GM12878 (cell line): Measurements from ENCODE around the gene MYO7A. TPM values are rescaled to one million over a fixed set of nuclear protein-coding genes. Genes with fewer than 3 reads are reported as not detected.

Experiments used
- ATAC-seq: fragments of 200-7000 bp; cut with Tn5 transposase; 3 replicates; pipeline ENCODE4 v1.9.1; 2020; ENCODE audit warnings: mild to moderate bottlenecking, moderate library complexity
- BruUV-seq: library from RNA; stranded (reverse); fragments of 400-500 nt; replicated peaks from 2 replicates; lab custom pipeline; 2021; lab: Mats Ljungman, UMichigan
- CTCF ChIA-PET: fragments of 300-600 bp; sonication (Branson Sonifier 250); formaldehyde crosslinking; extraction: SDS; loops from one replicate; lab custom pipeline; 2021; ENCODE audit warnings: inconsistent platforms; lab: Yijun Ruan, JAX
- POLR2A ChIA-PET: fragments of 350-600 bp; formaldehyde crosslinking; extraction: SDS; loops from one replicate; lab custom pipeline; 2021; ENCODE audit warnings: inconsistent platforms; lab: Charles Lee
- RAD21 ChIA-PET: fragments of 300-600 bp; sonication (Branson Sonifier 250); formaldehyde crosslinking; loops from one replicate; lab custom pipeline; 2023; ENCODE audit warnings: antibody characterized with exemption; ENCODE audit not compliant: unreplicated experiment; lab: Charles Lee
- SMC1A ChIA-PET: fragments of 300-600 bp; sonication (Branson Sonifier 250); formaldehyde crosslinking; loops from one replicate; lab custom pipeline; 2023; ENCODE audit not compliant: unreplicated experiment, uncharacterized antibody; lab: Charles Lee
- DNase-seq: peaks from one replicate; pipeline ENCODE4 v3.0.0-alpha.2; 2011; ENCODE audit warnings: low read depth, low spot score
- FAIRE-seq: peaks from 3 replicates; lab custom pipeline; 2011; peaks lifted over from hg19 to GRCh38; lab: Jason Lieb, UNC
- H2AFZ ChIP-seq: 2 replicates; pipeline ENCODE4 v1.6.0; 2011; ENCODE audit warnings: low read depth, low read length, control low read depth; ENCODE audit not compliant: control insufficient read depth
- H3K27ac ChIP-seq: 2 replicates; pipeline ENCODE4 v1.5.1; 2011; ENCODE audit warnings: control low read depth; ENCODE audit not compliant: control insufficient read depth, insufficient read depth
- H3K27me3 ChIP-seq, 2 experiments: replicated peaks in 1 of 2; 2 replicates each; pipeline versions ENCODE4 v1.6.0 to v1.6.1; 2011; ENCODE audit warnings: low read length in 1 of 2; ENCODE audit not compliant: control insufficient read depth in 2 of 2, insufficient read depth in 2 of 2
- H3K36me3 ChIP-seq, 2 experiments: 2 replicates each; pipeline ENCODE4 v1.5.1; 2011; ENCODE audit warnings: low read length in 1 of 2; ENCODE audit not compliant: control insufficient read depth in 2 of 2, insufficient read depth in 2 of 2
- H3K4me1 ChIP-seq: 2 replicates; pipeline ENCODE4 v1.6.1; 2011; ENCODE audit warnings: mild to moderate bottlenecking, low read length, moderate library complexity, mixed read lengths; ENCODE audit not compliant: control insufficient read depth, insufficient read depth
- H3K4me2 ChIP-seq: 2 replicates; pipeline ENCODE4 v1.6.0; 2011; ENCODE audit warnings: control low read depth; ENCODE audit not compliant: control insufficient read depth, insufficient read depth
- H3K4me3 ChIP-seq: fragments of 200-600 bp; sonication (generic); 2 replicates; pipeline ENCODE4 v1.5.1; 2016
- H3K79me2 ChIP-seq: 2 replicates; pipeline ENCODE4 v1.6.0; 2011; ENCODE audit warnings: low read length; ENCODE audit not compliant: control insufficient read depth, insufficient read depth
- H3K9ac ChIP-seq: 2 replicates; pipeline ENCODE4 v1.8.0; 2011; ENCODE audit warnings: low read length, control low read depth, mixed read lengths; ENCODE audit not compliant: control insufficient read depth, insufficient read depth
- H3K9me3 ChIP-seq: replicated peaks from 3 replicates; pipeline ENCODE4 v1.5.1; 2011; ENCODE audit warnings: mild to moderate bottlenecking, low read length; ENCODE audit not compliant: control insufficient read depth, insufficient read depth
- H4K20me1 ChIP-seq: 2 replicates; pipeline ENCODE4 v1.6.0; 2011; ENCODE audit not compliant: control insufficient read depth, insufficient read depth
- CBX3 ChIP-seq: fragments of 200-600 bp; sonication (generic); IDR thresholded peaks from 2 replicates; pipeline ENCODE4 v1.6.1; 2016; ENCODE audit warnings: low read depth, borderline replicate concordance
- NBN ChIP-seq: fragments of 450-650 bp; IDR thresholded peaks from 2 replicates; pipeline ENCODE4 v1.6.1; 2016
- POLR2AphosphoS5 ChIP-seq: IDR thresholded peaks from 2 replicates; pipeline ENCODE4 v1.6.1; 2011; ENCODE audit warnings: mild to moderate bottlenecking, low read length, inconsistent platforms
- RCOR1 ChIP-seq: conservative IDR thresholded peaks from 2 replicates; pipeline ENCODE4 v1.6.1; 2012; ENCODE audit warnings: low read depth, low read length, improper control_type of control experiment
- RFX5 ChIP-seq: IDR thresholded peaks from 2 replicates; pipeline ENCODE4 v1.6.1; 2011; ENCODE audit warnings: low read depth, low read length, improper control_type of control experiment
- SMAD1 ChIP-seq: fragments of 450-650 bp; IDR thresholded peaks from 2 replicates; pipeline ENCODE4 v1.6.1; 2018; ENCODE audit warnings: mild to moderate bottlenecking, low read depth; ENCODE audit not compliant: partially characterized antibody
- SMARCA5 ChIP-seq: fragments of 450-650 bp; IDR thresholded peaks from 2 replicates; pipeline ENCODE4 v1.6.1; 2017; ENCODE audit warnings: mild to moderate bottlenecking
- WGBS: methylation state at CpG from one replicate; pipeline ENCODE4 v1.1.6; 2016; ENCODE audit warnings: low lambda C conversion rate; ENCODE audit not compliant: insufficient replicate concordance, insufficient coverage; ENCODE audit errors: missing lambda C conversion rate; 5-methylcytosine and 5-hydroxymethylcytosine counted together
- in situ Hi-C: fragments of 300-500 bp; cut with MboI; formaldehyde crosslinking; loops from 9 replicates; pipeline ENCODE4 v1.14.3; 2018; ENCODE audit warnings: mixed read lengths
- intact Hi-C: fragments of 100-400 bp; cut with micrococcal nuclease; formaldehyde crosslinking; loops from one replicate; pipeline ENCODE4 v1.14.2; 2022; ENCODE audit not compliant: unreplicated experiment
- polyA plus RNA-seq, 11 experiments: library from polyadenylated mRNA; depleted of rRNA in 4 of 11; unstranded in 6 of 11; stranded (reverse) in 5 of 11; fragments of >200 nt; fragmentation: Nextera tagmentation in 4 of 11; fragmentation: Illumina TruSeq in 1 of 11; extraction: Ambion mirVana in 4 of 11; extraction: Trizol in 1 of 11; gene quantifications; 1 replicate in 1 of 11; 2 replicates in 10 of 11; pipeline versions ENCODE4 v1.2.1 to v1.2.3, GENCODE V29; 2011 to 2016; ENCODE audit warnings: inconsistent platforms in 2 of 11, missing spikeins in 2 of 11, low read depth in 1 of 11
- total RNA-seq, 4 experiments: library from RNA; depleted of rRNA in 3 of 4; stranded (reverse); fragments of >200 nt in 3 of 4; fragmentation: Illumina TruSeq in 1 of 4; extraction: Trizol in 1 of 4; gene quantifications; 2 replicates each; pipeline versions ENCODE4 v1.2.1 to v1.2.3, GENCODE V29; 2013 to 2021
- TF ChIP-seq, protein P1 (sequence below): fragments of 450-650 bp; IDR thresholded peaks from 2 replicates; pipeline ENCODE4 v1.6.1; 2018; ENCODE audit warnings: borderline replicate concordance, mild to moderate bottlenecking; ENCODE audit not compliant: partially characterized antibody

MYO7A gene
- total and polyA plus RNA-seq, 10 of the 15 experiments (the other 5 are each of a cell fraction or from before 2014, with no cell fraction given), result 0.01 to 0.21 (median 0.04) TPM; not detected in 6

DNA sequence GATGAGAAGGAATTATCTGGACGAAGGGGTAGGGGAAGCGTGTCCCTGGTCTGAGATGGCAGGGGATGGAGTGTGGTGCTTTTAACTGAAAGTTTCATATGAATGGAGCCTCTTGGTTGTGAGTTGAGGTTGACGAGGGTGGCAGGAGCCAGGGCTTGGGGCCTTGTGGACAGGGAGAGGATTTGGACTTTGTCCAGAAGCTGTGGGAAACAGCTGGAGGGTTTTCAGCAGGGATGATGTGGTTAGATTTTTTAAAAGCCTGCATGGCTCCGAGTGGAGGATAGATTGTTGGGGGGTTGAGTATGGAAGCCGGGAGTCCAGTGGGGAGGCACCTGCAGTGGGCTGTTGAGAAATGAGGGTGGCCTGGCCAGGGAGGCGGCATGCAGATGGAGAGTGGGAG lies 24.8 kb downstream of the MYO7A start:
- no peak for TF ChIP-seq SMARCA5
- no peak for TF ChIP-seq POLR2AphosphoS5
- no peak for TF ChIP-seq SMAD1
- TF ChIP-seq NBN, result no peak
- no peak for TF ChIP-seq RFX5
- TF ChIP-seq CBX3, result no peak
- TF ChIP-seq, protein P1, sequence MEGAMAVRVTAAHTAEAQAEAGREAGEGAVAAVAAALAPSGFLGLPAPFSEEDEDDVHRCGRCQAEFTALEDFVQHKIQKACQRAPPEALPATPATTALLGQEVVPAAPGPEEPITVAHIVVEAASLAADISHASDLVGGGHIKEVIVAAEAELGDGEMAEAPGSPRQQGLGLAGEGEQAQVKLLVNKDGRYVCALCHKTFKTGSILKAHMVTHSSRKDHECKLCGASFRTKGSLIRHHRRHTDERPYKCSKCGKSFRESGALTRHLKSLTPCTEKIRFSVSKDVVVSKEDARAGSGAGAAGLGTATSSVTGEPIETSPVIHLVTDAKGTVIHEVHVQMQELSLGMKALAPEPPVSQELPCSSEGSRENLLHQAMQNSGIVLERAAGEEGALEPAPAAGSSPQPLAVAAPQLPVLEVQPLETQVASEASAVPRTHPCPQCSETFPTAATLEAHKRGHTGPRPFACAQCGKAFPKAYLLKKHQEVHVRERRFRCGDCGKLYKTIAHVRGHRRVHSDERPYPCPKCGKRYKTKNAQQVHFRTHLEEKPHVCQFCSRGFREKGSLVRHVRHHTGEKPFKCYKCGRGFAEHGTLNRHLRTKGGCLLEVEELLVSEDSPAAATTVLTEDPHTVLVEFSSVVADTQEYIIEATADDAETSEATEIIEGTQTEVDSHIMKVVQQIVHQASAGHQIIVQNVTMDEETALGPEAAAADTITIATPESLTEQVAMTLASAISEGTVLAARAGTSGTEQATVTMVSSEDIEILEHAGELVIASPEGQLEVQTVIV, result no peak
- TF ChIP-seq RCOR1, result no peak
- ATAC-seq (no peak), FAIRE-seq (no peak), DNase-seq (no peak)
- BruUV-seq, result no TSS peak
- no peak overlapping the region for H3K27ac ChIP-seq
- H3K79me2 ChIP-seq, result no peaks in the 10 kb centered on the region
- RAD21 ChIA-PET, result no interaction called here
- SMC1A ChIA-PET, result no interaction called here
- no peak overlapping the region for H3K4me2 ChIP-seq
- no peaks in the 10 kb centered on the region for H4K20me1 ChIP-seq
- H3K27me3 ChIP-seq, result peaks cover 2 to 4% of the 10 kb centered on the region in 2 experiments; a peak in 2 of 4 replicates
- POLR2A ChIA-PET, result no interaction called here
- H3K4me1 ChIP-seq, result no peaks in the 10 kb centered on the region; the same call in 1 of the 2 replicates
- no peak overlapping the region for H2AFZ ChIP-seq
- intact Hi-C loops, result no loop called here
- H3K9ac ChIP-seq, result no peak overlapping the region
- no peaks in the 10 kb centered on the region for H3K36me3 ChIP-seq
- in situ Hi-C loops, result no loop called here
- H3K4me3 ChIP-seq, result no peak overlapping the region
- no peaks in the 10 kb centered on the region for H3K9me3 ChIP-seq
- CTCF ChIA-PET, result interaction anchor here (1.1 kb wide), 1 partner anchor 233 kb away, joined by 3 read pairs; no protein-coding TSS in a partner anchor
- WGBS, result 36% methylated on average over 6 of the region's 6 CpGs
